ENCODE measurements around the gene TELO2. TPM values are rescaled to one million over a fixed set of nuclear protein-coding genes. Genes with fewer than 3 reads are reported as not detected.

Gene TELO2
- total and polyA plus RNA-seq, 4 donors, result 12.9 to 19.3 (median 16.2) TPM

DNA sequence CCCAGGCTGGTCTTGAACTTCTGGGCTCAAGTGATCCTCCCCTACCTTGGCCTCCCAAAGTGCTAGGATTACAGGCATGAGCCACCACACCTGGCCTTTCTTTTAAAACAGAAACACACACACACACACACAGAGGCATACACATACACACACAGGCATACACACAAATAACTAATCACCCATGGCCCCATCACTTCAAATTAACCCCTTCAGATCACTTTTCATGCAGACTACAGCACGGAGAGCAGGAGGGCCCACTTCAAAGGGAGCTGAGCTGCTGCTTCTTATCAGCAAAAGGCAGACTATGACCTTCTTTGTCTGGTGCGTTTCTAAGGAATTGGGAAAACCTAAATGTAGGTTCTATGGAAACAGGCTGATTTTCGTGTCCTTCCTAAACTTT is 20.2 kb upstream of the TELO2 start:
- Histone ChIP-seq H3K9ac (ENCODE audit: low read depth in 1 of 2, low read length in 2 of 2) (no peak overlapping the region), H3K27ac (ENCODE audit: low read depth in 1 of 2, low read length in 2 of 2) (no peak overlapping the region), H3K4me3 (ENCODE audit: low read depth in 1 of 3, low read length in 3 of 3) (no peak overlapping the region), H3K36me3 (ENCODE audit: control insufficient read depth in 4 of 4, insufficient read depth in 3 of 4, low read depth in 1 of 4, low read length in 3 of 4) (no peaks in the 10 kb centered on the region), H3K27me3 (ENCODE audit: control insufficient read depth in 4 of 4, insufficient read depth in 4 of 4, low read length in 3 of 4) (no peaks in the 10 kb centered on the region), H3K4me1 (ENCODE audit: control insufficient read depth in 4 of 4, insufficient read depth in 4 of 4, low read length in 3 of 4) (peaks cover 13 to 35% (median 24%) of the 10 kb centered on the region in 4 donors), H3K9me3 (ENCODE audit: control insufficient read depth in 4 of 4, low read length in 3 of 4) (no peaks in the 10 kb centered on the region)
- 76% methylated on average over 3 of the region's 3 CpGs for WGBS
- DNase-seq (ENCODE audit: low spot score), result no peak
- TF ChIP-seq TAF1 (conservative IDR thresholded peaks at IDR 0.05) (no peak), RXRA (IDR thresholded peaks at IDR 0.05) (no peak), YY1 (IDR thresholded peaks at IDR 0.05) (no peak), RAD21 (IDR thresholded peaks at IDR 0.05) (no peak), SP1 (IDR thresholded peaks at IDR 0.05) (no peak), EGR1 (IDR thresholded peaks at IDR 0.05; ENCODE audit: low read depth in 2 of 2) (no peak), FOXA1 (IDR thresholded peaks at IDR 0.05) (no peak), FOXA2 (IDR thresholded peaks at IDR 0.05) (no peak), NR2F2 (IDR thresholded peaks at IDR 0.05) (no peak)
- TF ChIP-seq, protein P1, sequence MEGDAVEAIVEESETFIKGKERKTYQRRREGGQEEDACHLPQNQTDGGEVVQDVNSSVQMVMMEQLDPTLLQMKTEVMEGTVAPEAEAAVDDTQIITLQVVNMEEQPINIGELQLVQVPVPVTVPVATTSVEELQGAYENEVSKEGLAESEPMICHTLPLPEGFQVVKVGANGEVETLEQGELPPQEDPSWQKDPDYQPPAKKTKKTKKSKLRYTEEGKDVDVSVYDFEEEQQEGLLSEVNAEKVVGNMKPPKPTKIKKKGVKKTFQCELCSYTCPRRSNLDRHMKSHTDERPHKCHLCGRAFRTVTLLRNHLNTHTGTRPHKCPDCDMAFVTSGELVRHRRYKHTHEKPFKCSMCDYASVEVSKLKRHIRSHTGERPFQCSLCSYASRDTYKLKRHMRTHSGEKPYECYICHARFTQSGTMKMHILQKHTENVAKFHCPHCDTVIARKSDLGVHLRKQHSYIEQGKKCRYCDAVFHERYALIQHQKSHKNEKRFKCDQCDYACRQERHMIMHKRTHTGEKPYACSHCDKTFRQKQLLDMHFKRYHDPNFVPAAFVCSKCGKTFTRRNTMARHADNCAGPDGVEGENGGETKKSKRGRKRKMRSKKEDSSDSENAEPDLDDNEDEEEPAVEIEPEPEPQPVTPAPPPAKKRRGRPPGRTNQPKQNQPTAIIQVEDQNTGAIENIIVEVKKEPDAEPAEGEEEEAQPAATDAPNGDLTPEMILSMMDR (IDR thresholded peaks at IDR 0.05; ENCODE audit: low read depth, low read length, missing input control), result no peak
- TF ChIP-seq, protein P2, sequence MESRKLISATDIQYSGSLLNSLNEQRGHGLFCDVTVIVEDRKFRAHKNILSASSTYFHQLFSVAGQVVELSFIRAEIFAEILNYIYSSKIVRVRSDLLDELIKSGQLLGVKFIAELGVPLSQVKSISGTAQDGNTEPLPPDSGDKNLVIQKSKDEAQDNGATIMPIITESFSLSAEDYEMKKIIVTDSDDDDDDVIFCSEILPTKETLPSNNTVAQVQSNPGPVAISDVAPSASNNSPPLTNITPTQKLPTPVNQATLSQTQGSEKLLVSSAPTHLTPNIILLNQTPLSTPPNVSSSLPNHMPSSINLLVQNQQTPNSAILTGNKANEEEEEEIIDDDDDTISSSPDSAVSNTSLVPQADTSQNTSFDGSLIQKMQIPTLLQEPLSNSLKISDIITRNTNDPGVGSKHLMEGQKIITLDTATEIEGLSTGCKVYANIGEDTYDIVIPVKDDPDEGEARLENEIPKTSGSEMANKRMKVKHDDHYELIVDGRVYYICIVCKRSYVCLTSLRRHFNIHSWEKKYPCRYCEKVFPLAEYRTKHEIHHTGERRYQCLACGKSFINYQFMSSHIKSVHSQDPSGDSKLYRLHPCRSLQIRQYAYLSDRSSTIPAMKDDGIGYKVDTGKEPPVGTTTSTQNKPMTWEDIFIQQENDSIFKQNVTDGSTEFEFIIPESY (IDR thresholded peaks at IDR 0.05), result no peak

DNA sequence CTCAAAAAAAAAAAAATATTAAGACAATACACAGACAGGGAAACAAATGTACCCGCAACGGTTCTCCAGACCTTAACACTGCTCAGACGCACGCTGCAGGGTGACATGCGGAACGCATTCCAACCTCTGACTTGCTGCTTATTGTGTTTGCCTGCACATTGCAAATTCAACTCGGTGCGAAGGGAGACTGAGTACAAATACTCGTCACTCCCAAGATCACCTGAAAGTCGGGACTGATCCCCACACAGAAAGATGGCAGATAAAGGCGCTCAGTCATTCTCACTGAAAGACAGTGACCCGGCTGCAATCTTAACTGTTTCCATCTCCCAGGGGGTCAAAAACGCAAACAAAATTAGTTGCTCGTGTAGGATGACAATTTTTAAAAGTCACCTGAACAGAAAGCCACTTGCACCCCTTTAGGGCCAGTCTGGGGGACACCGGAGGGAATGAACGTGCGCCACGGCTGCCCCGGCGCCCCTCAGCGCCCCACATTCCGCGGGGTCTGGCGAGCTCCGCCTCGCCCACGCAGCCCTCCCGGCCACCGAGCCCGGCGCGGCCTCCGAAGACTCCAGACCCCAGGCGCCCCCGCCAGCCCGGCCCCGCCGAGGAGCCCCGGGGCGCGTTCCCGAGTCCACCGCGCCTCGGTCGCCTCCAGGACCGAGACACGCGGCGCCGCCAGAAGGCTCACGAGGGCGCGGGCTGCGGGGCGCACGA is 18.9 kb upstream of the TELO2 start:
- Histone ChIP-seq H3K36me3 (ENCODE audit: control insufficient read depth in 4 of 4, insufficient read depth in 3 of 4, low read depth in 1 of 4, low read length in 3 of 4) (no peaks in the 10 kb centered on the region), H3K9ac (ENCODE audit: low read depth in 1 of 2, low read length in 2 of 2) (peak overlapping the region; percentile 66 to 72), H3K4me3 (ENCODE audit: low read depth in 1 of 3, low read length in 3 of 3) (peak overlapping the region; percentile 51 to 94 (median 94)), H3K27me3 (ENCODE audit: control insufficient read depth in 4 of 4, insufficient read depth in 4 of 4, low read length in 3 of 4) (no peaks in the 10 kb centered on the region), H3K4me1 (ENCODE audit: control insufficient read depth in 4 of 4, insufficient read depth in 4 of 4, low read length in 3 of 4) (peaks cover 13 to 35% (median 24%) of the 10 kb centered on the region in 4 donors), H3K9me3 (ENCODE audit: control insufficient read depth in 4 of 4, low read length in 3 of 4) (peaks cover 0 to 1% (median 0%) of the 10 kb centered on the region in 4 donors), H3K27ac (ENCODE audit: low read depth in 1 of 2, low read length in 2 of 2) (no peak overlapping the region)
- WGBS, result 12% methylated on average over 57 of the region's 57 CpGs
- DNase-seq (ENCODE audit: low spot score), result no peak
- no peak for TF ChIP-seq HNF4A (conservative IDR thresholded peaks at IDR 0.05)
- TF ChIP-seq SP1 (IDR thresholded peaks at IDR 0.05), result no peak
- TF ChIP-seq HNF4G (IDR thresholded peaks at IDR 0.05), result no peak
- TF ChIP-seq RAD21 (IDR thresholded peaks at IDR 0.05), result no peak
- TF ChIP-seq FOXA2 (IDR thresholded peaks at IDR 0.05), result no peak
- TF ChIP-seq, protein P2 (IDR thresholded peaks at IDR 0.05), result no peak
- TF ChIP-seq, protein P1 (IDR thresholded peaks at IDR 0.05; ENCODE audit: low read depth, low read length, missing input control), result no peak
- TF ChIP-seq RXRA (IDR thresholded peaks at IDR 0.05), result no peak
- no peak for TF ChIP-seq TAF1 (conservative IDR thresholded peaks at IDR 0.05)
- TF ChIP-seq JUND (IDR thresholded peaks at IDR 0.05), result no peak
- no peak for TF ChIP-seq FOXA1 (IDR thresholded peaks at IDR 0.05)
- TF ChIP-seq NR2F2 (IDR thresholded peaks at IDR 0.05), result no peak
- TF ChIP-seq YY1 (IDR thresholded peaks at IDR 0.05), result no peak
- TF ChIP-seq, protein P3, sequence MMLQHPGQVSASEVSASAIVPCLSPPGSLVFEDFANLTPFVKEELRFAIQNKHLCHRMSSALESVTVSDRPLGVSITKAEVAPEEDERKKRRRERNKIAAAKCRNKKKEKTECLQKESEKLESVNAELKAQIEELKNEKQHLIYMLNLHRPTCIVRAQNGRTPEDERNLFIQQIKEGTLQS (IDR thresholded peaks at IDR 0.05), result no peak
- TF ChIP-seq GABPA (IDR thresholded peaks at IDR 0.05 in 1 of 2, conservative IDR thresholded peaks at IDR 0.05 in 1 of 2), result no peak
- TF ChIP-seq, protein P4, sequence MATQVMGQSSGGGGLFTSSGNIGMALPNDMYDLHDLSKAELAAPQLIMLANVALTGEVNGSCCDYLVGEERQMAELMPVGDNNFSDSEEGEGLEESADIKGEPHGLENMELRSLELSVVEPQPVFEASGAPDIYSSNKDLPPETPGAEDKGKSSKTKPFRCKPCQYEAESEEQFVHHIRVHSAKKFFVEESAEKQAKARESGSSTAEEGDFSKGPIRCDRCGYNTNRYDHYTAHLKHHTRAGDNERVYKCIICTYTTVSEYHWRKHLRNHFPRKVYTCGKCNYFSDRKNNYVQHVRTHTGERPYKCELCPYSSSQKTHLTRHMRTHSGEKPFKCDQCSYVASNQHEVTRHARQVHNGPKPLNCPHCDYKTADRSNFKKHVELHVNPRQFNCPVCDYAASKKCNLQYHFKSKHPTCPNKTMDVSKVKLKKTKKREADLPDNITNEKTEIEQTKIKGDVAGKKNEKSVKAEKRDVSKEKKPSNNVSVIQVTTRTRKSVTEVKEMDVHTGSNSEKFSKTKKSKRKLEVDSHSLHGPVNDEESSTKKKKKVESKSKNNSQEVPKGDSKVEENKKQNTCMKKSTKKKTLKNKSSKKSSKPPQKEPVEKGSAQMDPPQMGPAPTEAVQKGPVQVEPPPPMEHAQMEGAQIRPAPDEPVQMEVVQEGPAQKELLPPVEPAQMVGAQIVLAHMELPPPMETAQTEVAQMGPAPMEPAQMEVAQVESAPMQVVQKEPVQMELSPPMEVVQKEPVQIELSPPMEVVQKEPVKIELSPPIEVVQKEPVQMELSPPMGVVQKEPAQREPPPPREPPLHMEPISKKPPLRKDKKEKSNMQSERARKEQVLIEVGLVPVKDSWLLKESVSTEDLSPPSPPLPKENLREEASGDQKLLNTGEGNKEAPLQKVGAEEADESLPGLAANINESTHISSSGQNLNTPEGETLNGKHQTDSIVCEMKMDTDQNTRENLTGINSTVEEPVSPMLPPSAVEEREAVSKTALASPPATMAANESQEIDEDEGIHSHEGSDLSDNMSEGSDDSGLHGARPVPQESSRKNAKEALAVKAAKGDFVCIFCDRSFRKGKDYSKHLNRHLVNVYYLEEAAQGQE (IDR thresholded peaks at IDR 0.05), result no peak
- TF ChIP-seq, protein P5, sequence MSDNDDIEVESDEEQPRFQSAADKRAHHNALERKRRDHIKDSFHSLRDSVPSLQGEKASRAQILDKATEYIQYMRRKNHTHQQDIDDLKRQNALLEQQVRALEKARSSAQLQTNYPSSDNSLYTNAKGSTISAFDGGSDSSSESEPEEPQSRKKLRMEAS (IDR thresholded peaks at IDR 0.05), result no peak
